OCI-LY1 (cell line): ENCODE measurements around the gene EDEM2.
"Not testable (repeated sequence)": the region's sequence is repeated elsewhere in the genome, so short reads cannot be mapped to it uniquely, and the experiment has no call there.

ENCODE experiments used
- EZH2 ChIP-seq: fragments of 200-600 bp; sonication (generic), shearing (Covaris generic); IDR thresholded peaks from 2 replicates; pipeline ENCODE4 v1.8.0; 2017; ENCODE audit warnings: borderline replicate concordance, mixed run types, mild to moderate bottlenecking, antibody characterized with exemption, low read length, moderate library complexity, mixed read lengths
- TF ChIP-seq, protein P1 (sequence below): fragments of 200-600 bp; sonication (generic), shearing (Covaris generic); IDR thresholded peaks from 2 replicates; pipeline ENCODE4 v1.5.1; 2017; ENCODE audit warnings: mild to moderate bottlenecking, antibody characterized with exemption, low read length, moderate library complexity, mixed read lengths

GRCh38 chr20:35168701-35169409 is 21.7 kb upstream of the EDEM2 start:
- TF ChIP-seq, protein P1, sequence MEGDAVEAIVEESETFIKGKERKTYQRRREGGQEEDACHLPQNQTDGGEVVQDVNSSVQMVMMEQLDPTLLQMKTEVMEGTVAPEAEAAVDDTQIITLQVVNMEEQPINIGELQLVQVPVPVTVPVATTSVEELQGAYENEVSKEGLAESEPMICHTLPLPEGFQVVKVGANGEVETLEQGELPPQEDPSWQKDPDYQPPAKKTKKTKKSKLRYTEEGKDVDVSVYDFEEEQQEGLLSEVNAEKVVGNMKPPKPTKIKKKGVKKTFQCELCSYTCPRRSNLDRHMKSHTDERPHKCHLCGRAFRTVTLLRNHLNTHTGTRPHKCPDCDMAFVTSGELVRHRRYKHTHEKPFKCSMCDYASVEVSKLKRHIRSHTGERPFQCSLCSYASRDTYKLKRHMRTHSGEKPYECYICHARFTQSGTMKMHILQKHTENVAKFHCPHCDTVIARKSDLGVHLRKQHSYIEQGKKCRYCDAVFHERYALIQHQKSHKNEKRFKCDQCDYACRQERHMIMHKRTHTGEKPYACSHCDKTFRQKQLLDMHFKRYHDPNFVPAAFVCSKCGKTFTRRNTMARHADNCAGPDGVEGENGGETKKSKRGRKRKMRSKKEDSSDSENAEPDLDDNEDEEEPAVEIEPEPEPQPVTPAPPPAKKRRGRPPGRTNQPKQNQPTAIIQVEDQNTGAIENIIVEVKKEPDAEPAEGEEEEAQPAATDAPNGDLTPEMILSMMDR: not testable (repeated sequence)
- not testable (repeated sequence) for TF ChIP-seq EZH2
